NCI-H146 (cell line): Measurements from ENCODE around the gene MIS18BP1.
"Not testable (repeated sequence)": the region's sequence is repeated elsewhere in the genome, so short reads cannot be mapped to it uniquely, and the experiment has no call there.

Experiments used
- DNase-seq: peaks from one replicate; lab custom pipeline; 2025; lab: John Stamatoyannopoulos, UW

The MIS18BP1 gene

DNA sequence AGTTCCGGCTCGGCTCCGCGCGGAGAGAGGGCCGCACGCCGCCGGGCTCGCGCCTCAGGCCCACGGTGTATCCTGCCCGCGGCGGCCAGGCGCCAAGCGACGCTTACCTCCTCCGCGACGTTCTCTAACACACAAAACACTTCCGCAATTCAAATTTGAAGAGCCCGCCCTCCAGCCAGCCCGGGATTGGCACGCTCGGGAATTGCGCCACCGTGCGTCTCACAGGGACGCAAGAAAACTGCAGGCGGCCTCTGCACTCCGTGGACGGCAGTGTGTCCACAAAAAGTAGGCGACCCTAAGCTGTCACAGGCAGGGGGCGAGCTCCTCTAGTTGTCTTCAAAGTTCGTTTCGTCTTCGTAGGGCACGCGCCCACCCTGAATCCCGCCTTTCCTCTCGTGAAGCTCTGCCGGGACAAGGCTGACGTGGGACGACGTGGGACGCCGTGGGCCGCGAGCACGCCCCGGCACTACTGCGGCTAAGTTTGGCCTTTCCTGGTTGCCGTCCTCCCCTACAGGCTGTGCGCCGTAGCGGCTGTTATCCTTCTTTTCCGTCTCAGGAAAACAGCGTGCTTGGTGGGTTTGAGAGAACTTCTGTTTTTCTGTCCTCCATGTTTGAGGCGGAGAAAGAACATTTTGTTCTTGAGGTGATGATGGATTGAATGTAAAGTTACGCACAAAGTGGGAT lies at the start of gene MIS18BP1:
Gene MIS18BP1, minus strand, starts transcription at position 133 of the 684 bp plus-strand sequence. CDS start 5,916 bp downstream, outside the sequence.
- DNase-seq, result peak; percentile 86

- DNase-seq, result no peak
Measured at GRCh38 chr14:45298423-45299117, 45.6 kb upstream of the MIS18BP1 start.

DNA sequence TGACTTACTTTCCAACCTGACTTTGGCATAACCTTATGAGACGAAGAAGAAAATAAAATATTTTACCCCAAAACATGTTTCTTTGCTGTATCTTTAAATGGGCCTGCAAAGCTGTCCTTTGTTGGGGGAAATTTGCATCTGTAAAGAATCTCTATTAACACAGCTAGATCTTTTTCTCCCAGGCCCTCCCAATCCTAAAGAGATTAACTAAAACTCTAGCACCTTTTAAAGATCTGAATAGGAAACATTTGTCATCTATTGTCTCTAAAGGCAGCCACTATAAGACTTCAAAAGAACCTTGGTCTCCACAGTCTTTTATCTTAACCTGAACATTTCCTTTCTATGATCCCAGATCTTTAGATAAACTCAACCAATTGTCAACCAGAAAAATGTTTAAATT lies 41.8 kb upstream of the MIS18BP1 start:
- DNase-seq, result not testable (repeated sequence)

GRCh38 chr14:45290547-45290946 lies 37.5 kb upstream of the MIS18BP1 start:
- DNase-seq, result no peak

- DNase-seq, result no peak
Measured at GRCh38 chr14:45287610-45288009, 34.6 kb upstream of the MIS18BP1 start.

DNA sequence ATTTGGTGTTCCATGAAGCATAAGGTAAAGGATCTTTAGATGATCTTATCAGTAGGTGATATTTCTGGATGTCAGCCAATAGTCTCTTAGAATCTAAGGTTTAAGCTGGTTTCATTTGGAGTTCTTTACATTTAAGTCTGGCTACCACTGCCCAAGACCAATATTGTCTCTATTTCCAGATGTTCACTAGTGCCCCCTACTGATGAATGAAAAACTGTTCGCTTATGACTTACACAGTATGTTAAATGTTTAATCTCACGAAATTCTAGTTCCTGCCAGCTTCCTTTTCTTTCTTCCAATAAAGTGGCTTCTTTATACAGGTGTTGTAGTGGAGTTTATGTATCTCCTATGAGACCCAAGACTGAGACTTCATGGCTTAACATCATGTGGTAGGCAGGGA lies 31.8 kb upstream of the MIS18BP1 start:
- DNase-seq, result no peak

DNA sequence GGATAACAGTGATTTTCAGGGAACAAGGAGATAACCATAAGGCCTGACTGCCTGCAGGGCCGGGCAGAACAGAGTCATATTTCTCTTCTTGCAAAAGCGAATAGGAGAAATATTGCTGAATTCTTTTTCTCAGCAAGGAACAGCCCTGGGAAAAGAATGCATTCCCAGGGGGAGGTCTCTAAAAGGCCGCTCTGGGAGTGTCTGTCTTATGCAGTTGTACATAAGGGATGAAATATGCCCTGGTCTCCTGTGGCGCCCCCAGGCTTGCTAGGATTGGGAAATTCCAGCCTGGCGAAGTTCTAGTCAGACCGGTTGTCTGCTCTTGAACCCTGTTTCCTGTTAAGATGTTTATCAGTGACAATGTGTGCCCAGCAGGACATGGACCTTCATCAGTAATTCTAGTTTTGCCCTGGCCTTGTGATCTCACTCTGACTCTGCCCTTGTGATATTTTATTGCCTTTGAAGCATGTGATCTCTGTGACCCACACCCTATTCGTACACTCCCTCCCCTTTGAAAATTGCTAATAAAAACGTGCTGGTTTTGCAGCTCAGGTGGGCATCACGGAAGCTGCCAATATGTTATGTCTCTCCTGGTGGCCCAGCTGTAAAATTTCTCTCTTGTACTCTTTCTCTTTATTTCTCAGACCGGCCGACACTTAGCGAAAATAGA lies 28.9 kb upstream of the MIS18BP1 start:
- DNase-seq, result not testable (repeated sequence)

GRCh38 chr14:45271858-45272537 lies 19.0 kb upstream of the MIS18BP1 start:
- no peak for DNase-seq

DNA sequence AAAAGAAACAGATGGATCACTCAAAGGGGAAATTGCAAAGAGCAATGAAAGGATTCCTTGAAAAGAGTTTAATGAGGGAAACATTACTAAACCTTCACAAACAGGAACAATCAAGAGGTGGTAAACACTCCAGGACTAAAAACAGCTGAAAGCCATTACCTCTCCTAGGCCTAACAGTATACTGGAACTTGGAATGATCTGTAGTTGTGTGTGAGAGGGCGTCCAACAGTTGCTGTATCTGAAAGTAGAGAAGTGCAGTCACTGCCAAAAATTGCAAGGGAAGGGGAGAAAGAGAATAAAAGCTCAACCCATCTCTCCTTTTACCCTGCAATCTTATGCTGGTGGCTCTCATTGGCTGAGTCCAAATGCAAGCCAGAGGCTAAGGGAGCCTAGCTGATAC lies 17.0 kb upstream of the MIS18BP1 start:
- no peak for DNase-seq

GRCh38 chr14:45267071-45267470 lies 14.1 kb upstream of the MIS18BP1 start:
- DNase-seq, result no peak

- no peak for DNase-seq
Measured at GRCh38 chr14:45262637-45263036, 9.6 kb upstream of the MIS18BP1 start.

DNA sequence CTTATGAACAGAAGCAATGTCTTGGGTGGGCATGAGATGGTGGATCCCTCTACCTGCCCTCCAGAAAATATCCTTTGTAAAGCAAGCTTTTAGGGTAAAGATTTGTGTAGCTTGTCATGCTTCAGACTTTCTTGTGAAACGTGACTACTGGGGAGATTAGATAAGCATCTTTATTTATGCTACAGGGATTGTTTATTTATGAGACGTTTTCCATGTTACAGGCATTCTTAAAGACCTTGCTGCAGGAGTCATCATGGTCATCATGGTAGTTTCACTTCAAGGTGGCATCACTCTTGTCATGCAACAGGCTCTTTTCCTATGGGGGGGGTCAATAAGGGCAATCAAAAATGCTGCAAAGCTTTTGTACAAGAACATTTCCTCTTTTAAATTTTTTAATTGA lies 8.2 kb upstream of the MIS18BP1 start:
- DNase-seq, result no peak

DNA sequence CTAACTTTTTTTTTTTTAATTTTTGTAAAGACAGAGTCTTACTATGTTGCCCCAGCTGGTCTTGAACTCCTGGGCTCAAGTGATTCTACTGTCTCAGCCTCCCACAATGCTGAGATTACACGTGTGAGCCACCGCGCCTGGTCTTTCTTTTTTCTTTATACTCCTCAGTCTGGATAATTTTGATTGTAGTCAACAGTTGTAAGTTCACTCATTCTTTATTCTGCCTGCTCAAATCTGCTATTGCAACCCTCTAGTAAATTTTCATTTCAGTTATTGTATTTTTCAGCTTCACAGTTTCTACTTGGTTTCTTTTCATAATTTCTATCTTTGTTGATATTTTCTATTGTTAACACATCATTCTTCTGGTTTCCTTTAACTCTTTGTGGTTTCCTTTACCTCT lies 5.8 kb upstream of the MIS18BP1 start:
- DNase-seq, result no peak

DNA sequence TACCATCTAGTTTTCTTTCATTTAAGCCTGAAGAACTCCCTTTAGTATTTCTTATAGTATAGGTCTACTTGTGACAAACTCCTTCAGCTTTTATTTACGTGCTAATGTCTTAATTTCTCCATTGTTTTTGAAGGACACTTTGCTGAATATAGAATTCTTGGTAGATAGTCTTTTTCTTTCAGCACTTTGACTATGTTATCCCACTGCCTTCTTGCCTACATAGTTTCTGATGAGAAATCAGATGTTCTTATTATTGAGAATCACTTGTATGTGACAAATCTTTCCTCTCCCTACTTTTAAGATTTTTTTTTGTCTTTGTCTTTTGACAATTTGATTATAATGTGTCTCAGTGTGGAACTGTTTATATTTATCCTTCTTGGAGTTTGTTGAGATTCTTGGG lies 5.1 kb upstream of the MIS18BP1 start:
- DNase-seq, result no peak

- no peak for DNase-seq
Measured at GRCh38 chr14:45254771-45255170, 1.8 kb upstream of the MIS18BP1 start.

DNA sequence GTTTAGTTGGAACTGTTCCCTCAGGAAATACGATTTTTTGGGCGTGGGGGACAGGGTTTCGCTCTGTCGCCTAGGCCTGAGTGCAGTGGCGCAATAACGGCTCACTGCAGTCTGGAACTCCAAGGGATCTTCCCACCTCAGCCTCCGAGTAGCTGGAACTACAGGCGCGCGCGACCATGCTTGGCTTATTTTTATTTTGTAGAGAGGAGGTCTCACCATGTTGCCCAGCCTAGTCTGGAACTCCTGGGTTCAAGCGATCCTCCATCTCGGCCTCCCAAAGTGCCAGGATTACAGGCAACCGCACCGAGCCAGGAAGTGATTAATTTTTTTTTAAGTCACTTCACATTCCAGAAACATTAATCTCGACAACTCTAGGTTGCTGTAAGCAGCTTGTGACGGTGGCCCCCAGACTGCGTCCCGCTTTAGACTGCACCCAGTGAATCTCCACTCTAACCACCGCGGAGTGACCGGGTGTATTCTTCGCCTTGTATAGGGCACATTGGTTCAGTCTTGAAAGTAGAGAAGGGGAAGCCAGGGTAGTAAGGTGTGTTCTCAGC lies 830 bp upstream of the MIS18BP1 start:
- DNase-seq, result no peak

DNA sequence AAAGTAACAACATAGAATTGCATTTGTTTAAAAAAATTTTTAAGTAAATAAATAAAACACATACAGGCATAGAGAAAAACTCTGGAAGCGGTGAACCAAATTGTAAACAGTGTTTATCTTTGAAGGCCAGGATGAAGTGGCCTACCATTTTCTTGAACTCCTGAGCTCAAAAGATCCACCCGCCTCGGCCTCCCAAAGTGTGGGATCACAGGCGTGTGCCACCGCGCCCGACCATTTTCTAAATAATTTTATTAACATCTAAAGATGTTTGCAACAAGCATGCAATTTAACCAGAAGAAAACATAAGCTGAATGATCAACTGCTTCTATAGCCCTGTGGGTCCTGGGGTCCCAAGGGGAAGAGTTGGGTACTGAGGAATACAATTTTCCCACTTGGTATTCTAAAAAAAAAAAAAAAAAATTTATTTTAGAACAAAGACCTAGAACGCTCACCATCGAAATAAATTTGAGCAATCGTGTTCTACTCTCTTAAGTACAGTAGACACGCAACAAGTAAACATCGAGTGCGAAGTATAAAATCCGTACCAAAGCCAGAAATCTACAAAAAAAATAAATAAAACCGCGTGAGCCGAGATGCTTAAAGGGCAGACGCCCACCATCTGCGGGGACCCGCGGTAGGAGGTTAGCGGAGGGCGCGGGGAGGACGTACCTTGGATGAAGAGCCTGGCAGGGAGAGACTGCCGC lies 484 bp downstream of the MIS18BP1 start:
- no peak for DNase-seq

- no peak for DNase-seq
Measured at GRCh38 chr14:45251912-45252311, 1.1 kb downstream of the MIS18BP1 start.

- no peak for DNase-seq
Measured at GRCh38 chr14:45249856-45250575, 3.0 kb downstream of the MIS18BP1 start.

- DNase-seq, result no peak
Measured at GRCh38 chr14:45247427-45247826, 5.6 kb downstream of the MIS18BP1 start.

DNA sequence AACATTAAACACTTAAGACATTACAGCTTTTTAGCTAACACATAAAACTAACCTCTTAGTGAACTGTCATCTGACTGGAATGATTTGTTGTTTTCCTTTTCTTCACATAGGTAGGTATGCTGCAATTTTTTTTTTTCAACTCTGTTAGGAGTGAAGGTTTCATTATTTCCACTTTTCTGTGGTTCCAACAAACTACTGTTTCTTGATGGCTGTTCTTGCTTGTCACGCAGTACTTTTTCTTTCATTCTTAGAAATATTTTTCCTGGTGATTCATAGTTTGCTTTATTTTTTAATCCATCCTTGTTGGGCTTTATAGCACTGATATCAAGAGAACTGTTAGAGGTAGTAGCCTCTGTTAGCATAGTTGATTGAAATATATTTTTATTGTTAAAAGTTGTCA lies 6.3 kb downstream of the MIS18BP1 start:
- DNase-seq, result no peak
